ENCODE data around the gene C2orf69. TPM values are rescaled to one million over a fixed set of nuclear protein-coding genes. Genes with fewer than 3 reads are reported as not detected.

Gene C2orf69
- total RNA-seq, 3 donors from 2014 or later, result 10.3 to 13.8 (median 13.5) TPM

DNA sequence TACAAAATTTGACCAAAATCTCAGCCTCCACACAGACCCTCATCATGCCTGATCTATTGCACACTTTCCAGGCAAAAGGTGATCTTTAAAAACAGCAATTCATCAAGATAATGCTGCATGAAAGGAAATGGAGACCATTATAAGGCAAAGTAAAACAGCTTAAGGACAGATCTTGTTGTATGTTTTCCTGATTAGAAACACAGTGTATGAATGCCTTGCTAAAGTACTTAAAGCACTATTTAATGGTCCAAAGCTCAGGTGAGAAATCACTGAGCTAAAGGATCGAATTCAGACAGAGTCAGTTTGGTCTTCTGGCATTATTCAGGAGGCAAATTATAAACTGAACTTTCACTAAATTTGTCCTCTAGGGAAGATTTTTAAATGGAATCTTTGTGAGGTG lies 41.4 kb upstream of the C2orf69 start:
- Histone ChIP-seq H3K9me3 (peaks cover 10% of the 10 kb centered on the region), H3K4me3 (no peak overlapping the region), H3K4me1 (ENCODE audit: low read depth) (no peaks in the 10 kb centered on the region), H3K36me3 (ENCODE audit: low read depth) (no peaks in the 10 kb centered on the region)
- ATAC-seq (no peak), DNase-seq (no peak)
- intact Hi-C loops (cut with DNase I, micrococcal nuclease), result no loop called here
- TF ChIP-seq, protein P1, sequence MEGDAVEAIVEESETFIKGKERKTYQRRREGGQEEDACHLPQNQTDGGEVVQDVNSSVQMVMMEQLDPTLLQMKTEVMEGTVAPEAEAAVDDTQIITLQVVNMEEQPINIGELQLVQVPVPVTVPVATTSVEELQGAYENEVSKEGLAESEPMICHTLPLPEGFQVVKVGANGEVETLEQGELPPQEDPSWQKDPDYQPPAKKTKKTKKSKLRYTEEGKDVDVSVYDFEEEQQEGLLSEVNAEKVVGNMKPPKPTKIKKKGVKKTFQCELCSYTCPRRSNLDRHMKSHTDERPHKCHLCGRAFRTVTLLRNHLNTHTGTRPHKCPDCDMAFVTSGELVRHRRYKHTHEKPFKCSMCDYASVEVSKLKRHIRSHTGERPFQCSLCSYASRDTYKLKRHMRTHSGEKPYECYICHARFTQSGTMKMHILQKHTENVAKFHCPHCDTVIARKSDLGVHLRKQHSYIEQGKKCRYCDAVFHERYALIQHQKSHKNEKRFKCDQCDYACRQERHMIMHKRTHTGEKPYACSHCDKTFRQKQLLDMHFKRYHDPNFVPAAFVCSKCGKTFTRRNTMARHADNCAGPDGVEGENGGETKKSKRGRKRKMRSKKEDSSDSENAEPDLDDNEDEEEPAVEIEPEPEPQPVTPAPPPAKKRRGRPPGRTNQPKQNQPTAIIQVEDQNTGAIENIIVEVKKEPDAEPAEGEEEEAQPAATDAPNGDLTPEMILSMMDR (IDR thresholded peaks at IDR 0.05), result no peak

GRCh38 chr2:199870581-199870980 lies 40.5 kb upstream of the C2orf69 start:
- TF ChIP-seq, protein P1 (IDR thresholded peaks at IDR 0.05), result no peak
- Histone ChIP-seq H3K36me3 (ENCODE audit: low read depth) (no peaks in the 10 kb centered on the region), H3K4me3 (no peak overlapping the region), H3K9me3 (peaks cover 17% of the 10 kb centered on the region), H3K4me1 (ENCODE audit: low read depth) (no peaks in the 10 kb centered on the region)
- ATAC-seq (no peak), DNase-seq (no peak)
- intact Hi-C loops (cut with DNase I, micrococcal nuclease), result no loop called here

DNA sequence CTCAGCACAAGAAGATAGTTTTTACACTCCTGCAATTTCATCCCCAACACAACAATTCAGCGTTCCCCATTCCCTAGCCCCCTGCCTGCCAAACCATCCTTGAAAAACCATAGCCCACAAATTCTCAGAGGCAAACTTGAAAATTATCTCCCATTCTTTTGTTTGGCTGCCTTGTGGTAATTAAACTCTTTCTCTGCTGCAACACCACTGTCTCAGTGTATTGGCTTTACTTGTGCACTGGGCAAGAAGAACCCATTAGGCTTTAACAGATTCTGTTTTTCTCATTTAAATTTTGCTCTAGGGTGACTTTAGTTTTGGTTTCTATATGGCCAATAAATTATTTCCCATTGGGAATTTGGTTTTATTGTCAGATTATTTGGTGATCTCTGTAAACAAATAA lies 36.9 kb upstream of the C2orf69 start:
- Histone ChIP-seq H3K4me1 (ENCODE audit: low read depth) (no peaks in the 10 kb centered on the region), H3K36me3 (ENCODE audit: low read depth) (no peaks in the 10 kb centered on the region), H3K9me3 (peaks cover 17% of the 10 kb centered on the region), H3K4me3 (no peak overlapping the region)
- no peak for ATAC-seq
- TF ChIP-seq, protein P1 (IDR thresholded peaks at IDR 0.05), result no peak
- intact Hi-C loops (cut with DNase I, micrococcal nuclease), result no loop called here
- no peak for DNase-seq

DNA sequence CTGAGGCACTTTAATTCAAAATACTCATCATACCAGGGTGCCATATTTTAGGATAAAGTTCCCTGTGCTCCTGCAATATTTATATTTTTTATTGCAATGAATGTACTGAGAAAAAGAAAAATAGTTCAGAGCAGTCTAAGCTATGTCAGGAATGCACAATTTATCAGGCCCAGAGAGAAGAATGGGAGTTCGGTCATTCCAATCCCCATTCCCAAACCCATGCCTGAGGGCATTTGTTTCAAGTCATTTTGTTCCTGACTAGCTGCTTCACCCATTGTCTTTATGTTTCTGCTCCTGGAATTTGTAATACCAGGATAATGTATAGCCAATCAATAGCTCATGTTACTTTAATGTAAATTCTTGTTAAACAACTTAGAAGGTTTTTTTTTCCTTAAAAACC lies 35.7 kb upstream of the C2orf69 start:
- Histone ChIP-seq H3K4me1 (ENCODE audit: low read depth) (no peaks in the 10 kb centered on the region), H3K4me3 (no peak overlapping the region), H3K36me3 (ENCODE audit: low read depth) (no peaks in the 10 kb centered on the region), H3K9me3 (peaks cover 17% of the 10 kb centered on the region)
- intact Hi-C loops (cut with DNase I, micrococcal nuclease), result no loop called here
- no peak for ATAC-seq
- TF ChIP-seq, protein P1 (IDR thresholded peaks at IDR 0.05), result no peak
- no peak for DNase-seq

GRCh38 chr2:199882667-199883066 lies 28.4 kb upstream of the C2orf69 start:
- Histone ChIP-seq H3K36me3 (ENCODE audit: low read depth) (no peaks in the 10 kb centered on the region), H3K4me1 (ENCODE audit: low read depth) (no peaks in the 10 kb centered on the region), H3K4me3 (no peak overlapping the region), H3K9me3 (no peaks in the 10 kb centered on the region)
- DNase-seq, result no peak
- TF ChIP-seq, protein P1 (IDR thresholded peaks at IDR 0.05), result no peak
- ATAC-seq, result no peak
- intact Hi-C loops (cut with DNase I, micrococcal nuclease), result no loop called here

Data from mucosa of descending colon (tissue), 3 donors.